HepG2 (cell line): ENCODE data around the gene SNPH. TPM values are rescaled to one million over a fixed set of nuclear protein-coding genes. Genes with fewer than 3 reads are reported as not detected.
A peak's percentile ranks its signal among the peaks of the same experiment; 100 is the strongest.

Source experiments
- ADNP ChIP-seq: sonication (generic); formaldehyde crosslinking; IDR thresholded peaks from 2 replicates; pipeline ENCODE4 v1.4.0; 2020; ENCODE audit warnings: missing genetic modification reagents
- AKAP8 ChIP-seq: sonication (generic); formaldehyde crosslinking; IDR thresholded peaks from 2 replicates; pipeline ENCODE4 v1.5.1; 2020; ENCODE audit warnings: mild to moderate bottlenecking, missing genetic modification reagents
- FOXO1 ChIP-seq: sonication (generic); formaldehyde crosslinking; IDR thresholded peaks from 2 replicates; pipeline ENCODE4 v1.4.0; 2020; ENCODE audit warnings: missing genetic modification reagents
- HDAC1 ChIP-seq: sonication (generic); formaldehyde crosslinking; IDR thresholded peaks from 2 replicates; pipeline ENCODE4 v1.5.1; 2020; ENCODE audit warnings: mild to moderate bottlenecking, missing genetic modification reagents
- KAT2B ChIP-seq: fragments of 150-350 bp; IDR thresholded peaks from 2 replicates; pipeline ENCODE4 v1.6.1; 2014; ENCODE audit warnings: low read depth, low read length, borderline replicate concordance
- KMT2B ChIP-seq: IDR thresholded peaks from 2 replicates; pipeline ENCODE4 v1.6.1; 2016; ENCODE audit warnings: missing genetic modification reagents, missing compliant biosample characterization
- MIER3 ChIP-seq: IDR thresholded peaks from 2 replicates; pipeline ENCODE4 v1.6.1; 2016; ENCODE audit warnings: missing compliant biosample characterization, borderline replicate concordance
- NRL ChIP-seq: sonication (generic); formaldehyde crosslinking; IDR thresholded peaks from 2 replicates; pipeline ENCODE4 v1.5.0; 2020; ENCODE audit warnings: missing genetic modification reagents, mild to moderate bottlenecking, moderate library complexity, borderline replicate concordance
- RBFOX2 ChIP-seq: fragments of 200-400 bp; formaldehyde crosslinking; IDR thresholded peaks from 2 replicates; pipeline ENCODE4 v1.6.1; 2017; ENCODE audit warnings: low read depth, mild to moderate bottlenecking, low read length
- TMF1 ChIP-seq: sonication (generic); formaldehyde crosslinking; IDR thresholded peaks from 2 replicates; pipeline ENCODE4 v1.8.1; 2022; ENCODE audit warnings: low read depth, missing genetic modification reagents
- ZNF232 ChIP-seq: sonication (generic); formaldehyde crosslinking; IDR thresholded peaks from 2 replicates; pipeline ENCODE4 v1.4.0; 2020; ENCODE audit warnings: missing genetic modification reagents, borderline replicate concordance
- ZNF737 ChIP-seq: sonication (generic); formaldehyde crosslinking; IDR thresholded peaks from 2 replicates; pipeline ENCODE4 v1.5.0; 2020; ENCODE audit warnings: missing genetic modification reagents, mild to moderate bottlenecking, borderline replicate concordance
- ZNF891 ChIP-seq: sonication (generic); formaldehyde crosslinking; IDR thresholded peaks from 2 replicates; pipeline ENCODE4 v1.5.0; 2020; ENCODE audit warnings: mild to moderate bottlenecking, missing genetic modification reagents
- polyA plus RNA-seq, 8 experiments: library from polyadenylated mRNA; depleted of rRNA in 3 of 8; stranded (reverse) in 7 of 8; unstranded in 1 of 8; fragments of >200 nt; fragmentation: Illumina TruSeq in 4 of 8; extraction: Trizol in 4 of 8; gene quantifications; 2 replicates each; pipeline versions ENCODE4 v1.2.1 to v1.2.3, GENCODE V29; 2011 to 2016; ENCODE audit warnings: low read depth in 4 of 8, missing spikeins in 1 of 8, mixed read lengths in 1 of 8; ENCODE audit not compliant: insufficient read depth in 1 of 8
- total RNA-seq, 5 experiments: library from RNA; depleted of rRNA; stranded (reverse); fragments of >200 nt; fragmentation: Illumina TruSeq; extraction: Trizol; gene quantifications; 2 replicates each; pipeline ENCODE4 v1.2.3, GENCODE V29; 2016; ENCODE audit warnings: low read depth in 1 of 5
- TF ChIP-seq, protein P1 (sequence below): sonication (generic); formaldehyde crosslinking; conservative IDR thresholded peaks from 2 replicates; pipeline ENCODE4 v1.8.0; 2022; ENCODE audit warnings: missing genetic modification reagents
- TF ChIP-seq, protein P2 (sequence below): sonication (generic); formaldehyde crosslinking; IDR thresholded peaks from 2 replicates; pipeline ENCODE4 v1.4.0; 2020; ENCODE audit warnings: missing genetic modification reagents
- TF ChIP-seq, protein P3 (sequence below): sonication (generic); formaldehyde crosslinking; IDR thresholded peaks from 2 replicates; pipeline ENCODE4 v1.9.0; 2022; ENCODE audit warnings: missing genetic modification reagents, mild to moderate bottlenecking, borderline replicate concordance
- TF ChIP-seq, protein P4 (sequence below): sonication (generic); formaldehyde crosslinking; IDR thresholded peaks from 2 replicates; pipeline ENCODE4 v1.5.0; 2020; ENCODE audit warnings: missing genetic modification reagents
- TF ChIP-seq, protein P5 (sequence below): sonication (generic); formaldehyde crosslinking; IDR thresholded peaks from 2 replicates; pipeline ENCODE4 v1.8.1; 2023; ENCODE audit warnings: mild to moderate bottlenecking, missing genetic modification reagents

SNPH gene
- total and polyA plus RNA-seq, 2 of the 13 experiments (the other 11 are each of a cell fraction or from before 2014, with no cell fraction given): 0.09 TPM; not detected in 1

DNA sequence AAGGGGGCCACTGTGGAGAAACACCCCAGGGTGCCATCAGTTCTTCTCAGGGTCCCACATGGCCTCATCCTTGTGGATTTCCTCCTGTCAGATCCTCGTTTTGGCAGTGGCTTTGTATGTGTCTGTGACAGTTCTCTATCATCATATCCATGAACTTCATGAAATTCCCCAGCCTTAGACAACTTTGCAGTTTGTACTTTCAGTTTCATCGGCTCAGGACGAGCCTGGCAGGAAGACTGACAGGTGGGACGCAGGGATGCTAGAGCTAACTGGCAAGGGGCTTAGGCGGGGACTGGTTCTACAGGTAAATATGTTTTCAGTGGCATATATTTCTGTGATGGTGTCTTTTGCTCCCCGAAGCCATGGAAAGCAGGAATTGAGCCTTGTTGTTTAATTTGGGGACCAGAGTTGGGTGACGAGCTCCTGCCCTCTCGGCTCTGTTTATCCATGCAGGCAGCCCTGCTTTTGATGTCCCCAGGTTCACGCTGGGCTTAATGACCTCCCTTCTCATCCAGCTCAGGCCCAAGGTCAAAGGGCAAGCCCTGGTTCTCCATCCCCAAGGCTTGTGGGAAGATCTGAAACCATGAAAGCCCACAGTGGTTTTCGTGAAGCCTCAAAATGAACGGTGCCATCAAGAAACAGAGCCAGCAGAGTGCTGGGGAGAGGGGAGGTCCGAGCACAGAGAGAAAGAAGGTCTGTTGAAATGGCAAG, 51.6 kb downstream of the SNPH start (continued):
- TF ChIP-seq, protein P1, sequence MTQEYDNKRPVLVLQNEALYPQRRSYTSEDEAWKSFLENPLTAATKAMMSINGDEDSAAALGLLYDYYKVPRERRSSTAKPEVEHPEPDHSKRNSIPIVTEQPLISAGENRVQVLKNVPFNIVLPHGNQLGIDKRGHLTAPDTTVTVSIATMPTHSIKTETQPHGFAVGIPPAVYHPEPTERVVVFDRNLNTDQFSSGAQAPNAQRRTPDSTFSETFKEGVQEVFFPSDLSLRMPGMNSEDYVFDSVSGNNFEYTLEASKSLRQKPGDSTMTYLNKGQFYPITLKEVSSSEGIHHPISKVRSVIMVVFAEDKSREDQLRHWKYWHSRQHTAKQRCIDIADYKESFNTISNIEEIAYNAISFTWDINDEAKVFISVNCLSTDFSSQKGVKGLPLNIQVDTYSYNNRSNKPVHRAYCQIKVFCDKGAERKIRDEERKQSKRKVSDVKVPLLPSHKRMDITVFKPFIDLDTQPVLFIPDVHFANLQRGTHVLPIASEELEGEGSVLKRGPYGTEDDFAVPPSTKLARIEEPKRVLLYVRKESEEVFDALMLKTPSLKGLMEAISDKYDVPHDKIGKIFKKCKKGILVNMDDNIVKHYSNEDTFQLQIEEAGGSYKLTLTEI: no peak
- no peak for TF ChIP-seq RBFOX2
- TF ChIP-seq, protein P2, sequence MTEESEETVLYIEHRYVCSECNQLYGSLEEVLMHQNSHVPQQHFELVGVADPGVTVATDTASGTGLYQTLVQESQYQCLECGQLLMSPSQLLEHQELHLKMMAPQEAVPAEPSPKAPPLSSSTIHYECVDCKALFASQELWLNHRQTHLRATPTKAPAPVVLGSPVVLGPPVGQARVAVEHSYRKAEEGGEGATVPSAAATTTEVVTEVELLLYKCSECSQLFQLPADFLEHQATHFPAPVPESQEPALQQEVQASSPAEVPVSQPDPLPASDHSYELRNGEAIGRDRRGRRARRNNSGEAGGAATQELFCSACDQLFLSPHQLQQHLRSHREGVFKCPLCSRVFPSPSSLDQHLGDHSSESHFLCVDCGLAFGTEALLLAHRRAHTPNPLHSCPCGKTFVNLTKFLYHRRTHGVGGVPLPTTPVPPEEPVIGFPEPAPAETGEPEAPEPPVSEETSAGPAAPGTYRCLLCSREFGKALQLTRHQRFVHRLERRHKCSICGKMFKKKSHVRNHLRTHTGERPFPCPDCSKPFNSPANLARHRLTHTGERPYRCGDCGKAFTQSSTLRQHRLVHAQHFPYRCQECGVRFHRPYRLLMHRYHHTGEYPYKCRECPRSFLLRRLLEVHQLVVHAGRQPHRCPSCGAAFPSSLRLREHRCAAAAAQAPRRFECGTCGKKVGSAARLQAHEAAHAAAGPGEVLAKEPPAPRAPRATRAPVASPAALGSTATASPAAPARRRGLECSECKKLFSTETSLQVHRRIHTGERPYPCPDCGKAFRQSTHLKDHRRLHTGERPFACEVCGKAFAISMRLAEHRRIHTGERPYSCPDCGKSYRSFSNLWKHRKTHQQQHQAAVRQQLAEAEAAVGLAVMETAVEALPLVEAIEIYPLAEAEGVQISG: no peak
- TF ChIP-seq ZNF737 (CRISPR knock-in tag): no peak
- TF ChIP-seq, protein P3, sequence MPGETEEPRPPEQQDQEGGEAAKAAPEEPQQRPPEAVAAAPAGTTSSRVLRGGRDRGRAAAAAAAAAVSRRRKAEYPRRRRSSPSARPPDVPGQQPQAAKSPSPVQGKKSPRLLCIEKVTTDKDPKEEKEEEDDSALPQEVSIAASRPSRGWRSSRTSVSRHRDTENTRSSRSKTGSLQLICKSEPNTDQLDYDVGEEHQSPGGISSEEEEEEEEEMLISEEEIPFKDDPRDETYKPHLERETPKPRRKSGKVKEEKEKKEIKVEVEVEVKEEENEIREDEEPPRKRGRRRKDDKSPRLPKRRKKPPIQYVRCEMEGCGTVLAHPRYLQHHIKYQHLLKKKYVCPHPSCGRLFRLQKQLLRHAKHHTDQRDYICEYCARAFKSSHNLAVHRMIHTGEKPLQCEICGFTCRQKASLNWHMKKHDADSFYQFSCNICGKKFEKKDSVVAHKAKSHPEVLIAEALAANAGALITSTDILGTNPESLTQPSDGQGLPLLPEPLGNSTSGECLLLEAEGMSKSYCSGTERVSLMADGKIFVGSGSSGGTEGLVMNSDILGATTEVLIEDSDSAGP (CRISPR knock-in tag): no peak
- 0 out of 2 replicates have a peak, but pooled peaks have one; percentile 37 for TF ChIP-seq FOXO1 (CRISPR knock-in tag)
- no peak for TF ChIP-seq AKAP8 (CRISPR knock-in tag)
- 0 out of 2 replicates have a peak, but pooled peaks have one; percentile 40 for TF ChIP-seq ZNF232 (CRISPR knock-in tag)
- no peak for TF ChIP-seq ADNP
- TF ChIP-seq, protein P4, sequence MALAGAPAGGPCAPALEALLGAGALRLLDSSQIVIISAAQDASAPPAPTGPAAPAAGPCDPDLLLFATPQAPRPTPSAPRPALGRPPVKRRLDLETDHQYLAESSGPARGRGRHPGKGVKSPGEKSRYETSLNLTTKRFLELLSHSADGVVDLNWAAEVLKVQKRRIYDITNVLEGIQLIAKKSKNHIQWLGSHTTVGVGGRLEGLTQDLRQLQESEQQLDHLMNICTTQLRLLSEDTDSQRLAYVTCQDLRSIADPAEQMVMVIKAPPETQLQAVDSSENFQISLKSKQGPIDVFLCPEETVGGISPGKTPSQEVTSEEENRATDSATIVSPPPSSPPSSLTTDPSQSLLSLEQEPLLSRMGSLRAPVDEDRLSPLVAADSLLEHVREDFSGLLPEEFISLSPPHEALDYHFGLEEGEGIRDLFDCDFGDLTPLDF (CRISPR knock-in tag): no peak
- no peak for TF ChIP-seq KAT2B
- TF ChIP-seq TMF1 (CRISPR knock-in tag): no peak
- no peak for TF ChIP-seq KMT2B
- peak; percentile 59; the same call in 1 of the 2 replicates for TF ChIP-seq ZNF891 (CRISPR knock-in tag)
- TF ChIP-seq, protein P5, sequence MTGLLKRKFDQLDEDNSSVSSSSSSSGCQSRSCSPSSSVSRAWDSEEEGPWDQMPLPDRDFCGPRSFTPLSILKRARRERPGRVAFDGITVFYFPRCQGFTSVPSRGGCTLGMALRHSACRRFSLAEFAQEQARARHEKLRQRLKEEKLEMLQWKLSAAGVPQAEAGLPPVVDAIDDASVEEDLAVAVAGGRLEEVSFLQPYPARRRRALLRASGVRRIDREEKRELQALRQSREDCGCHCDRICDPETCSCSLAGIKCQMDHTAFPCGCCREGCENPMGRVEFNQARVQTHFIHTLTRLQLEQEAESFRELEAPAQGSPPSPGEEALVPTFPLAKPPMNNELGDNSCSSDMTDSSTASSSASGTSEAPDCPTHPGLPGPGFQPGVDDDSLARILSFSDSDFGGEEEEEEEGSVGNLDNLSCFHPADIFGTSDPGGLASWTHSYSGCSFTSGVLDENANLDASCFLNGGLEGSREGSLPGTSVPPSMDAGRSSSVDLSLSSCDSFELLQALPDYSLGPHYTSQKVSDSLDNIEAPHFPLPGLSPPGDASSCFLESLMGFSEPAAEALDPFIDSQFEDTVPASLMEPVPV (CRISPR knock-in tag): no peak
- TF ChIP-seq HDAC1 (CRISPR knock-in tag): 0 out of 2 replicates have a peak, but pooled peaks have one; percentile 31
- TF ChIP-seq NRL: no peak
- no peak for TF ChIP-seq MIER3 (CRISPR knock-in tag)
